Heart left ventricle (tissue), 13 donors: Measurements from ENCODE around the gene UBTD1.

Experiments used
- CTCF ChIP-seq, 12 donors: fragments of 200-600 bp; sonication (generic) in 4 of 12; IDR thresholded peaks; one replicate each; pipeline versions ENCODE4 v1.5.0 to v1.8.0; 2018 to 2022; ENCODE audit warnings: antibody characterized with exemption in 12 of 12, mild to moderate bottlenecking in 5 of 12
- POLR2A ChIP-seq, 2 donors: fragments of 450-650 bp; IDR thresholded peaks; one replicate each; pipeline ENCODE4 v1.6.1; 2017; ENCODE audit warnings: antibody characterized with exemption in 2 of 2, mild to moderate bottlenecking in 2 of 2, moderate library complexity in 2 of 2
- donor health status: ischemic (EF 13 %, LVEDD 7.1; RV severe dilation, severe dysfunction).
- donor health status: DM: no; HTN: yes; CAD: no.
- donor health status: DM: no; HTN: no; CAD: no.
- donor health status: ischemic (EF 25% LVEDD 6.9; RV normal size, moderate dysfunction).
- donor health status: ischemic (EF 25% LVEDD 5.7; RV mildly dilated, moderate dysfunction).
- donor health status: ischemic (EF 35%, LVEDD 5.7; RV mildly dilated, moderate dysfunction).
- donor health status: nonischemic (EF 11% LVEDD 7.7; RV severe dilation, severe dysfunction).
- donor health status: DM: yes; HTN: yes; CAD: no.
- donor health status: PGD.
- donor health status: ischemic (EF 29% LVEDD 5.4; RV normal size, mild dysfunction).
- donor health status: nonischemic (EF 23%, LVEDD 6.1; RV moderate dilation, normal function).

- TF ChIP-seq CTCF (IDR thresholded peaks at IDR 0.05) (no peak), POLR2A (IDR thresholded peaks at IDR 0.05) (no peak)
Observed at GRCh38 chr10:97450828-97451227, 47.9 kb upstream of the UBTD1 start.
